A204.1 (cell line): ENCODE data around the gene TMEM192.
"Not testable (repeated sequence)": the region's sequence is repeated elsewhere in the genome, so short reads cannot be mapped to it uniquely, and the experiment has no call there.

Experiments
- FAIRE-seq: peaks from 2 replicates; lab custom pipeline; 2012; peaks lifted over from hg19 to GRCh38; lab: Jason Lieb, UNC

TMEM192 gene

DNA sequence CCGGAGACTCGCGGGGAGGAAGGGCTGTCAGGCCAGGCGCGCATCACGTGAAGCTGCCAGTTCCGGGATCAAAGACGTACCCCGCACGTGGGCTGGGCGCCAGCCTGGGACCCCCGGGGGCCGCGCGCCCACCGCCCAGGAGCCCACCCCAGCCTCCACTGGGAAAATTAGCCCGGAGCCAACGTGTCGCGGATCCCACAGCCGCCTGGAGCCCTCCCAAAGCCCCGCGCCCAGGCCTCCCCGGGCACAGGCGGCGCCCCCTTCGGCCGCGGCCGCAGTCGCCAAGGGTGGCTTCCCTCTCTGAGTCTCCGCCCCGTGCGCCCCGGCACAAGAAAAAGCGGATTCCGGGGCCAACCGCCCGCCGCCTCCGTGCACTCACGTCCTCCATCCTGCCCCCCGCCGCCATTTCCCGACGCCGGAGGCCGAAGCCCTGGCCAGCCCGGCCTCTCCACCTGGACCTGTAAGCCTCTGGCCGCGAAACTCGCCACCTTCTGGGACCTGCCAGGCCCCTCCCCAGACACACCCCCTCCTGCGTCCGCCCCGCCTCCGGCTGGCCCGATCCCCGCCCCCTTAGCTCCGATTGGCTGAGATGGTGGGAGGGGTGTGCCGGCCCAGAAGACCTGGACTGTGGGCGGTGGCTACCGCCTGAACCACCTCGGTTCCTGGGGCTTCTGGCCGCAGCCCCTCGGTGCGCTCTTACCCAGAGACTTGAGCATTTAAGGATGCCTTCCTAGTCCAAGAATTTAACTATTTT lies at the start of gene TMEM192:
TMEM192 (minus strand) TSS at position 493 of the 754 bp plus-strand sequence; CDS start at position 406, 87 bp downstream.
- peak; percentile 30 for FAIRE-seq

DNA sequence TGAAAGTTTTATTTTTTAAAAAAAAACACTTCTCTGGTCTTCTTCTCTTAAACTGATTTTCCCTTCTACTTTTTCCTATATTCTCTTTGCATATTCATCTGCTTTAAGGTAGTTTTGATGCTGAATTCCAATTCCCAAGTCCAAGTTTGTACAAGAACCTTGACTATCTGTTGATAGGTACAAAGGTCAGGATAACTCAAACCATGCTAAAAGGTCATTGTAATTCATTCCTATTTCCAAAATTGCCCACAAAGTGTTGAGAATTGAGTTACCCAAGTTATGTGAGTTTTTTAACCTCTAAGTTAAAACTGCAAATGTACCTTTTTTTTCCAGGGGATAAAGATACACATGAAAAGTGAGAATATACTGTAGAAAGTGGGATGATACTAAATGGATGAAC lies 46.1 kb upstream of the TMEM192 start:
- FAIRE-seq: no peak

DNA sequence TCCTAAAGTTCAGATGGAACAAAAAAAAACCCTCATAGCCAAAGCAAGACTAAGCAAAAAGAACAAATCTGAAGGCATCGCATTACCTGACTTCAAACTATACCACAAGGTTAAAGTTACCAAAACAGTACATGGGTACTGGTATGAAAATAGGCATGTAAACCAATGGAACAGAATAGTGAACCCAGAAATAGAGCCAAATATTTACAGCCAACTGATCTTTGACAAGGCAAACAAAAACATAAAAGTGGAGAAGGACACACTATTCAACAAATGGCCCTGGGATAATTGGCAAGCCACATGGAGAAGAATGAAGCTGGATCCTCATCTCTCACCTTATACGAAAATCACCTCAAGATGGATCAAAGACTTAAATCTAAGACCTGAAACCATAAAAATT lies 44.2 kb upstream of the TMEM192 start:
- no peak for FAIRE-seq

DNA sequence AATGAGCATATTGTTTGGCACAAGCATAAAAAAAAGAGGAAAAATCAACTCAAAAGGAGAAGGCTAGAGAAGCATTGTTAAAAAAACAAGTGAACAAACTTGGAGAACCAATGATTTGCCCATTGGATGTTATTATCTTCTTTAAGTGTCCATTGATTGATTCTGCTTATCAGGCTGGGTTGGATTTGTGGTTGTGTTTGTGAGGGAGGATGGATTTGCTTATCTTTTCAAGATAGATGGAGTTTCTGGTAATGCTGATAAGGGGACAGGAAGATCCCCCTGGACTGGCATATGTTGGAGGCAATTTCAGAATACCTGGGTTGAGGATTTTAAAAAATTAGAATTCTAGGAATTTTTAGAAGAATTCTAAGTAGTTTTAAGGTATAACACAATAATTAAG lies 41.8 kb upstream of the TMEM192 start:
- FAIRE-seq: no peak

DNA sequence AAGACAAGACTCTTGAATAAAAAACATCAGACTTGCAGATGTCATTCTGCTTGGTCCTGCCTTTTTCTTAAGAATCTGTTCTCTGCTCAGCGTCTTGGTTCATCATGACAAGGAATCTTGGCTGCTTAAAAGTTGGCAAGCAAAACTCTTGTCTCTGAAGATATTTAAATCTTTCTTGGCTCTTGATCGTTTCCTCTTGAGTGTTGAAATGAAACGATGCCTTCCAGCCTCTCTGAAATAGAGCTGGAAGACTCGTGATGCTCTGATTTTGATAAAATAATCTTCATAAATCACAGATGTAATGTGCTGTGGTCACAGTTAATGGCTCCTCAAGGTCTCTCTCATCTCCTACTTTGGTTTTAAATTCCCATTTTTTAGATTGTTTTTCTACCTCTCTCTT lies 39.9 kb upstream of the TMEM192 start:
- no peak for FAIRE-seq

DNA sequence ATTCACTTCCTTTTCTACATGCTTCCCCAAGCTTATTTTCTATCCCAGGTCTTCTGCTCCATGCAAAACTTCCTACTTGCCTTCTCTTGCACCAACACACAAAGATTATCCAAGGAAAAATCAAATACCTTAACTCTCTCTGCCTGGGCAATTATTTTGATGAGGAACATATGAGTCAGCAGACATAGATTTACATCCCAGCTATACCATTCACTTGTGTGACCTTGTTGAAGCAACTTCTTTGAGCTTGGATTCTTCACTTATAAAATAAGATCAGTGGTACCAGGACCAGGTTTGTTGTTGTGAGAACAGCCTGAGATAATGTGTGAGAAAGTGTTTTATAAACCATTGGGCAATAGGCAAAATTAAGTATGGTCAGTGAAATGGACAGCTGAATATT lies 39.1 kb upstream of the TMEM192 start:
- no peak for FAIRE-seq

DNA sequence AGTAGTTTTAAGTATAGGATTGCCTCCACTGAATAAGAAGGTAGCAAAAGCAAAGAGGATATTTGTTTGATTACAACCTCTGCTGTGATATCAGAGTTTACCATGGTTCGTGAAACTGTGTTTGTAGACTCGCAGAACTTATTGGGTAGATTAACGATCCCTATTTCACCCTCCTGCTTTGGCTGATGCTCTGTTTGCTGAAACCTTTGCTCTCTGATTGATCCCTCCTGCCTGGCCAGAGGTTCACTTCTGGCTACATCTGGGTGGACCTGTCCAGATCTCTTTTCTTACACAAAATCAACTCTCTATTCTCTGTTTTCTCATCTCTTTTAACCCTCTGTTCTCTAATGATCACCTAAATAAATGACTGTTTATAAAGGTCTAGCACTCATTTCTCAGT lies 37.9 kb upstream of the TMEM192 start:
- no peak for FAIRE-seq

DNA sequence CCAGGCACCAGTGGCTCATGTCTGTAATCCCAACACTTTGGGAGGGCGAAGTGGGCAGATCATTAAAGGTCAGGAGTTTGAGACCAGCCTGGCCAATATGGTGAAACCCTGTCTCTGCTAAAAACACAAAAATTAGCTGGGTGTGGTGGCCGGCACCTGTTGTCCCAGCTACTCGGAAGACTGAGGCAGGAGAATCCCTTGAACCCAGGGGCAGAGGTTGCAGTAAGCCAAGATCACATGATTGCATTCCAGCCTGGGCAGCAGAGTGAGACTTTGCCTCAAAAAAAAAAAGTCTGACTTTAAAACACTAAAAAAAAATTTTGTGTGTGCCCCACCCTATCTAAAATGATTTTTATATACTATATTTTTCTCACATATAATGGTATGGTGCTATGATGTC lies 26.2 kb upstream of the TMEM192 start:
- no peak for FAIRE-seq

DNA sequence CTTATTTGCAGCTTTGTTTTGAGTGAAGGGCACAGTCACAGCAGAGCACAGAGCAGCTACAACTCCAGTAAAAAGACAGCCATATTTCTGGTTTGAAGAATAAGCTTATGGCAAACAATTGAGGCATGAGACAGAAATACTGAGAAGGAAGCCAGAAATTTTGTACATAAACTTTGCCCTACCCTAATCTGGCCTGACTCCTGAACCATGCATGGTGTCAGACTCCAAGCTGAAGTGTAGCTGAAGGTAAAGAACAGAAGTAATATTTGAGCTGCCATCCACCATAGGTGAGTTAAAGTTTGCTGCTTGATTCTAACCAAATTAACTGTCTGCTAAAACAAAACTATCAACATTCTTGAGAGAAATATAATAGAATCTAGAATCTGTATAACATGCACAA lies 24.5 kb upstream of the TMEM192 start:
- FAIRE-seq: no peak

DNA sequence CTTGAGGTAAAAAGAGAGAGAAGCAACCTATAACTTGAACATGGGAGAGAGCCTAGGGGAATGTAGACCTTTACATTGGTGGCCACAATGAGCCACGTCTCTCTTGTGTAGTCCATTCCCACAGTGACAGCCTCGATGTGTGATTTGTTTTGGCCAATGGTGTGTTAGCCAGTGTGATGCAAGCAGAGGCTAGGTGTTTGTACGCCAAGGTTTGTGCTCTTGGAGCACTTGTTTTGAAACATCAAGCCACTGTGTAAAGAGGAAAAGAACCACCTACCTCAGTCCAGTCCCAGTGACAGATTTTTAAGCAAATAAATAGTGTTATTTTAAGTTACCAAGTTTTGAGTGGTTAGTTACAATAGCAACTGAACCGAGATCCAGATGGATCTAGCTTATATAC lies 23.9 kb upstream of the TMEM192 start:
- no peak for FAIRE-seq

DNA sequence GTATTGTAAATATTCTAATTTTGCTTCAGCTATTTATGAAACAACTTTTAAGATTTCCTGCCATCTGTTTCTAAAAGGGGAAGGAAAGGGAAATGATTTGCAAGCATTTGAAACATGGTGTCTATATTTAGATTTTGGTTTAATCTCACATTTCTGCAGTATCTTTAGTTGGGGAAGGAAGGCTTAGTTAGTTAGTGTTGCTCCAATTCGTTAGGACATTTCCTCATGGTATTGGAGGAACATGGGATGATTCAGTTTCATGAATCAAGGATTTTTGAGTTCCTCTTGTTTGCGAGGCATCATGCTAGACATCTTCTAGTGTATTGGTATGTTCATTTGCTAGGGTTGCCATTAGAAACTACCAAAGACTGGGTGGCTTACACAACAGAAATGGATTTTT lies 20.5 kb upstream of the TMEM192 start:
- FAIRE-seq: no peak

DNA sequence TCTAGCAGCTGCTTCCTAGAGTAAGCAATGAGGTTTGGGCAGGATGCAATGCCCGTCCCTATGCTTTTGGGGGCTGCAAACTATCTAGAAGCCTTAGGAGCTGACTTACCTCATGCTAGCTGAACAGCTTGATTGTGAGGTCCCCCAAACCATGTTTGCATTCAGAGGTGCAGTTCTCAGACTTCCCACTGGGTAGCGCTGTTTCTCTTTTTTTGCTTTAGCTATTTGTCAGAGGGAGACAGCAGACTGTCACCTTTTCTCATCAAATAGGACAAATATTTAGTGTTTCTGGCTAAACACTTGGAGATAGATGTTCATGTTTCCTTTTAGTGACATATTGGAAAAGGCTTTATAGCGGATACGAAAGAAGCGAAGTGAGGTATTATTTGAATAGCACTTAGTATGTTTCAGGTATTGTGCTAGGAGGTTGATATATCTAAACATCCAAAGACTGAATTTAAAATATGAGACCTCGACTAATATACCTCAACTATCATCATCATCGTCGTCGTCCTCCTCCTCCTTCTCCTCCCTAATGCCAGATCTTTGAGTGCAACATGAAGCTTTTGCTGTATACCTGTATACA lies 18.7 kb upstream of the TMEM192 start:
- peak; percentile 32 for FAIRE-seq

DNA sequence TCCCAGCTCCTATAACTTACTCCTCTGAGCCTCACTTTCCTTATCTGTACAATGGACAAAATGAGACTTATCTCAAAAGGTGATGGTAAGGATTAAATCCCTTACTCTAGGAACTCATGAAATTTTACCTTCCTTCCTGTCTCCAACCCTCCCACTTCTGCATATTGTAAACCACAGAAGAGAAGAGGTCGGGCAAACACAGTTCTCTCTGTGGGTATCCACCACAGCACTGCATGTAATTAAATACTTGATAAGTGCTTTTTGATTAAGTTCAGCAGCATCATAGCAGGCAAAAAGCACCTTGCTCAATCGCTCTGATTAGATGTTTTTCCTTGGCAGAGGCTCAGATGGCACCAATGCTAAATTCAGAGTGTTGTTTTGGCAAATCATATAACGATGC lies 17.3 kb upstream of the TMEM192 start:
- no peak for FAIRE-seq

DNA sequence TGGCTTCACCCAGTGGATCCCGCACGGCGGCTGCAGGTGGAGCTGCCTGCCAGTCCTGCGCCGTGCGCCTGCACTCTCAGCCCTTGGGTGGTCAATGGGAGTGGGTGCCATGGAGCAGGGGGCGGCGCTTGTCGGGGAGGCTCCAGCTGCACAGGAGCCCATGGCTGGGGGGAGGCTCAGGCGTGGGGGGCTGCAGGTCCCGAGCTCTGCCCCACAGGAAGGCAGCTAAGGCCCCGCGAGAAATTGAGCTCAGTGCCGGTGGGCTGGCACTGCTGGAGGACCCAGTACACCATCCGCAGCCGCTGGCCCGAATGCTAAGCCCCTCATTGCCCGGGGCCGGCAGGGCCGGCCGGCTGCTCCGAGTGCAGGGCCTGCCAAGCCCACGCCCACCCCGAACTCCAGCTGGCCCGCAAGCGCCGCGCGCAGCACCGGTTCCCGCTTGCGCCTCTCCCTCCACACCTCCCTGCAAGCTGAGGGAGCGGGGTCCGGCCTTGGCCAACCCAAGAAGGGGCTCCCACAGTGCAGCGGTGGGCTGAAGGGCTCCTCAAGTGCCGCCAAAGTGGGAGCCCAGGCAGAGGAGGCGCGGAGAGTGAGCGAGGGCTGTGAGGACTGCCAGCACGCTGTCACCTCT lies 13.3 kb upstream of the TMEM192 start:
- FAIRE-seq: not testable (repeated sequence)

DNA sequence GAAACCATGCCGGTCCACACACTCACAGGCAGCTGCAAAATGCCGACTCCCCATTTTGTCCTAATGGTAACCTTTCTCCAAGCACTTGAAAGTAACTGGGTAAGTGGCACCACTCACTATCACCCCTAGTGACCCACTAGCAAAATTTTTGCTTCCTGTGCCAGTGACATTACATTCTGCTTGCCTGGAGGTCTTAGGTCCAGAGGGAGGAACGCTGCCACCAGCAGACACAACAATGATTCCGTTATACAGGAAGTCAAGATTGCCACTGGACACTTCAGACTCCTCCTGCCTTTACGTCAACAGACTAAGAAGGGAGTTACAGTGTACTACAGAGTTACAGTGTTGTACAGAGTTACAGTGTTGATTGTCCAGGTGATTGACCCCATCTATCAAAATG lies 11.8 kb upstream of the TMEM192 start:
- FAIRE-seq: no peak

DNA sequence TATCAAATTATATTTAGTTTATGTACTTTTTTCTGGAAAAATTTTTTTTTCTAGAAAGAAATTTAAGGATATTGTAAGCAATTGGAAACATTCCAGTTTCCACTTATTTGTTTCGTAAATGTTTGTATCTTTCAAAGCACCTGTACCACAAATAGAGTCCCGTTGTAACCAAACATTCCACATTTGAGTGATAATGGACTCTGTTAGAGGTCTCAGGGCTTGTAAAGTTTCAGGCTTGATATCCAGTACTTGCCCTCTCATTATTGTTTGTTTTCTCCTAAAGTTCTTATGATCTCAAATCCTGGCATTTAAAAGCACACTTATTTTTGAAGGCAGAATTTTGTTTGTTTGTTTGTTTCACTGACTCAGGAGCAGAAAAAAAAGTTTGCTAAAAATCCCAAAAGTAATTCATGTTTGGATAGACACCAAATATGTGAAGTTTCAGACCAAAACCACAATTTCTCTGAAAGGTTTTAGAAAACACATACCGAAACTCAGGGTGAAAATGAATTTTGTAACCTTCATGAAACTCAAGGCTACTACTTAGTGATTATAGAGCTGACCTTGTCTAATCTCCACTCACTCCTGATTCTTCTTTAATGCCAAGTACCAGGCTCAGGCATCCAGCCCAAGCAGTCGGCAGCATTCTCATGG lies 5.7 kb upstream of the TMEM192 start:
- no peak for FAIRE-seq

DNA sequence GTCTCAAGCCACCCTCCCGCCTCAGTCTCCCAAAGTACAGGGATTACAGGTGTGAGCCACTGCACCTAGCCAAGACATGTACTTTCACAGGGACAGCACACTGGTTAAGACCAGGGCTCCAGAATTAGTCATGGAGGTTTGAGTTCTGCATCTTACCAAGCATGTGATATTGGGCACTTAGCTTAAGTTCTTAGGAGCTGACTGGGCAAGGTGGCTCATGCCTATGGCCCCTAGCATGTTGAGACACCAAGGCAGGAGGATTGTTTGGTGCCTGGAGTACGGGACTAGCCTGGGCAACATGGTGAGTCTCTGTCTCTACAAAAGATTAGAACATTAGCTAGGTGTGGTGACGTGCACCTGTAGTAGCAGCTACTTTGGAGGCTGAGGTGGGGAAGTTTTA lies 2.6 kb upstream of the TMEM192 start:
- FAIRE-seq: no peak

DNA sequence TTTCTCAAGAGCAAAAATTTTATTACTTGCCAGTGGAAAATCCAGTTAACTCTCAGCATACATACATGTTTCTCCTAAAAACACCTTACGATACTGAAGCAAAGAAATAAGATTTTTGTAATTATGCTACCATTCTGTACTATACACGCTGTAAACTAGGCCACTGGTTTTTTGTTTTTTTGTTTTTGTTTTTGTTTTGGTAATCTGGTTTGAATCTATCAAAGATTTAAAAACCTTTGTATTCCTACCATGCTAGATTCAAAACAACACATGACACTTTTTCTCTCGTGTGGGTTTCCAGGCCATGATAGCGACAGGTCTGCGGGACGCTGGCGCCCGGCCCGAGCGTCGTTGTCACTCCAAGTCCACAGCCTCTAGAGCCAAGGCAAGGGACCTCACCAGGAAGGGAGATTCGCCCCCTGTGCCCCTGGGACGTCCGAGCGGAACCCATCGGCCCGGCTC lies 723 bp downstream of the TMEM192 start:
- no peak for FAIRE-seq

DNA sequence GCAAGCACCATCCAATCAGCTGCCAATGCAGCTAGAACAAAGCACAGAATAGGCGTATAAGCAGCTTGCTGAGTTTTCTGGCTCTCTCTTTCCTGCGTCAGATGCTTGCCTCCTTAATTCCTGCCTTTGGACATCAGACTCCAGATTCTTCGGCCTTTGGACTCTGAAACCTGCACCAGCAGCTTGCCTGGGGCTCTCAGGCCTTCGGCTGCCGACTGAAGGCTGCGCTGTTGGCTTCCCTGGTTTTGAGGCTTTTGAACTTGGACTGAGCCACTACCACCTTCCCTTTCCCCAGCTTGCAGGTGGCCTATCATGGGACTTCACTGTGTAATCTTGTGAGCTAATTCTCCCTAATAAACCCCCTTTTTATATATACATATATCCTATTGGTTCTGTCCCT lies 6.1 kb downstream of the TMEM192 start:
- no peak for FAIRE-seq

DNA sequence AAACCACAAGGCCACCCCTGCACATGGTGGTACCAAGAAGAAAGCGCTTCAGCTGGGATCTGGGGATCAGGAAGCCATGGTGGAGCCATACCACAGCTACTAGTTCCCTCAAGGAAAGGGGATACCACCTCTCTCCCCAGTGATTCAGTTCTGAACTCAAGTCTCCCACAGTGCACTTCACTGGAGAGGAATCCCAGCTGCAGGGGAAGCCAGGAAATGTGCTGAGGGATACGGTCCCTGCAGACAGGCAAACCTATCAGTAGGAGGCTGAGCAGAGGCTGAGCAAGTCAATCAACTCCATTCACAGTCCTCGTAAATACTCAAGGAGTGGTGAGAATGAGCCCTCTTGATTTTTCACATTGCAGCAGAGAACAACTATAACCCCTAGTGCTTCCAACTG lies 11.0 kb downstream of the TMEM192 start:
- no peak for FAIRE-seq

DNA sequence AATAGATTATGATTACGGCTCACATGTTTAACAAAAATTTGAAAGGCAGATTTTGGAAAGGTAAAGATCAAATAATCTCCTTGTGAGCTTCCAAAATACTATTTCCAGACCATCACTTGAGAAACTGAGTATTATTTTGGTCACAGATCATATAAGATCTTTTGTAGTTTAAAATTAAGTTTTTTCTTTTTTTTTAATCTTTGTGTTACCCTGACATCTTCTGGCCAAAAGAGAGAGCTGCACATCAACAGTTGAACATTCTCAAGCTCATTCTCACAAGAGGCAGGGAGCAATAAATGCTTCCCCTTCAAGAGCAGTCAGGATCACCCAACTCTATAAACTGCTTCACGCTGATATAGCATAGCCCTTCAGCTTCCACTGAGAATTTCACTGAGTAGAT lies 15.9 kb downstream of the TMEM192 start:
- FAIRE-seq: peak; percentile 27

DNA sequence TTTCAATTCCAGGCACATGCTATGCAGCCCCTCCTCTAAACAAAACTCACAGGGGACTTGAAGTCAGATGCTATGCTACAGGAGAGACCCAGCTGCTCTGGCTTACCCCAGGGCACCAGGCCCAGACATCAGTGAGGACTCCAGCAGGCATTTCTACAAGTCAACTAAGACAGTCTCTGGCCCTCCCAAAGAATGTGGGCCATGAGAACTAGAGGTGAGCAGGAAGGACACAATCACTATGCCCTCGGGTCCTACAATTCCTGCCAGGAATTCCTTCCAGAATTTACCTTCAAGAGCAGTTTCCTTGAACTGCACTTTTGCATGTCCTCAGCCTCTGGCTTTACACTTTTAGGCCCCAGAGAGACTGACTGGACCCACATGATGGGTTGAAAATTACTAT lies 17.4 kb downstream of the TMEM192 start:
- FAIRE-seq: no peak

DNA sequence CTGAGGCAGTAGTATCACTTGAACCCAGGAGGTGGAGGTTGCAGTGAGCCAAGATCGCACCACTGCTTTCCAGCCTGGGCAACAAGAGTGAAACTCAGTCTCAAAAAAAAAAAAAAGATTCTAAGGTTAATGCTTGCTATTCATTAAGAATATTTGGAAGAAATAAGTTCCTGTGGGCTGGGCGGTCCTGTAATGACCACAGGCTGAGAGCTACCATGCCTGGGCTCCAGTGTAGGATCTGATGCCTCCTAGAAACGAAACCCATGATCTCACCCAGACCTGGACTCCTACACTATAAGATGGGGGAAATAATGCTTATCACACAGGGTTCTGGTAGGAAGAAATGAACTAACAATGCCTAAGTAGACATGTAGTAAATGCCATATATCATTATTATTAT lies 17.8 kb downstream of the TMEM192 start:
- no peak for FAIRE-seq
